ENCODE measurements around the gene TTYH3.

Gene TTYH3

GRCh38 chr7:2651336-2651735, 19.6 kb downstream of the TTYH3 start:
- H3K27ac Mint-ChIP-seq: no peak overlapping the region
- no peaks in the 10 kb centered on the region for H3K9me3 Mint-ChIP-seq
- H3K36me3 Mint-ChIP-seq: no peaks in the 10 kb centered on the region
- DNase-seq: no peak
- no peaks in the 10 kb centered on the region for H3K4me1 Mint-ChIP-seq
- CTCF ChIA-PET: interaction anchor here (1.2 kb wide), 1 partner anchor 58 kb away, joined by 4 read pairs; no protein-coding TSS in a partner anchor
- H3K27me3 Mint-ChIP-seq: no peaks in the 10 kb centered on the region
- no peak overlapping the region for H3K4me3 Mint-ChIP-seq

- CTCF ChIA-PET: no interaction called here
- H3K4me1 Mint-ChIP-seq: no peaks in the 10 kb centered on the region
- DNase-seq: no peak
- no peak overlapping the region for H3K4me3 Mint-ChIP-seq
- no peaks in the 10 kb centered on the region for H3K27me3 Mint-ChIP-seq
- H3K9me3 Mint-ChIP-seq: no peaks in the 10 kb centered on the region
- H3K27ac Mint-ChIP-seq: no peak overlapping the region
- H3K36me3 Mint-ChIP-seq: no peaks in the 10 kb centered on the region
Measured at GRCh38 chr7:2651847-2652735, 20.3 kb downstream of the TTYH3 start.

GRCh38 chr7:2652736-2653060, 20.9 kb downstream of the TTYH3 start:
- CTCF ChIA-PET: interaction anchor here (1.0 kb wide), 1 partner anchor 201 kb away, joined by 4 read pairs; no protein-coding TSS in a partner anchor

GRCh38 chr7:2654059-2654458, 22.3 kb downstream of the TTYH3 start:
- no peak overlapping the region for H3K4me3 Mint-ChIP-seq
- H3K36me3 Mint-ChIP-seq: no peaks in the 10 kb centered on the region
- no peaks in the 10 kb centered on the region for H3K9me3 Mint-ChIP-seq
- H3K4me1 Mint-ChIP-seq: no peaks in the 10 kb centered on the region
- CTCF ChIA-PET: interaction anchor here (0.8 to 1.7 kb wide), 3 partner anchors 17 to 45 kb away, joined by 3 to 6 read pairs (median 3); no protein-coding TSS in a partner anchor
- DNase-seq: no peak
- H3K27me3 Mint-ChIP-seq: no peaks in the 10 kb centered on the region
- no peak overlapping the region for H3K27ac Mint-ChIP-seq

More at GRCh38 chr7:2652736-2653060, 20.9 kb downstream of the TTYH3 start:
- DNase-seq: no peak
- Mint-ChIP-seq H3K4me1 (no peaks in the 10 kb centered on the region), H3K27me3 (no peaks in the 10 kb centered on the region), H3K4me3 (no peak overlapping the region), H3K36me3 (no peaks in the 10 kb centered on the region), H3K27ac (no peak overlapping the region), H3K9me3 (no peaks in the 10 kb centered on the region)

- DNase-seq: no peak
- Mint-ChIP-seq H3K27ac (no peak overlapping the region), H3K9me3 (no peaks in the 10 kb centered on the region), H3K4me3 (no peak overlapping the region), H3K27me3 (no peaks in the 10 kb centered on the region), H3K36me3 (no peaks in the 10 kb centered on the region), H3K4me1 (no peaks in the 10 kb centered on the region)
- CTCF ChIA-PET: interaction anchor here (2.6 kb wide), 1 partner anchor 54 kb away, joined by 7 read pairs; no protein-coding TSS in a partner anchor
Measured at GRCh38 chr7:2655870-2656614, 24.3 kb downstream of the TTYH3 start.

GRCh38 chr7:2657208-2657607, 25.4 kb downstream of the TTYH3 start:
- H3K4me3 Mint-ChIP-seq: no peak overlapping the region
- no peak for DNase-seq
- H3K9me3 Mint-ChIP-seq: no peaks in the 10 kb centered on the region
- no peak overlapping the region for H3K27ac Mint-ChIP-seq
- H3K27me3 Mint-ChIP-seq: no peaks in the 10 kb centered on the region
- H3K36me3 Mint-ChIP-seq: no peaks in the 10 kb centered on the region
- CTCF ChIA-PET: interaction anchor here (2.6 kb wide), 1 partner anchor 52 kb away, joined by 7 read pairs; no protein-coding TSS in a partner anchor
- H3K4me1 Mint-ChIP-seq: no peaks in the 10 kb centered on the region

GRCh38 chr7:2657920-2658671, 26.3 kb downstream of the TTYH3 start:
- Mint-ChIP-seq H3K27ac (no peak overlapping the region), H3K27me3 (no peaks in the 10 kb centered on the region), H3K9me3 (no peaks in the 10 kb centered on the region), H3K4me1 (no peaks in the 10 kb centered on the region), H3K36me3 (no peaks in the 10 kb centered on the region), H3K4me3 (no peak overlapping the region)
- CTCF ChIA-PET: interaction anchor here (1.2 to 2.6 kb wide), 2 partner anchors 13 to 52 kb away, joined by 3 to 7 read pairs; no protein-coding TSS in a partner anchor
- DNase-seq: no peak

- Mint-ChIP-seq H3K27me3 (no peaks in the 10 kb centered on the region), H3K27ac (no peak overlapping the region), H3K4me1 (no peaks in the 10 kb centered on the region), H3K36me3 (no peaks in the 10 kb centered on the region), H3K4me3 (no peak overlapping the region), H3K9me3 (no peaks in the 10 kb centered on the region)
- DNase-seq: no peak
- CTCF ChIA-PET: interaction anchor here (1.2 to 1.5 kb wide), 2 partner anchors 12 to 51 kb away, joined by 3 to 4 read pairs; no protein-coding TSS in a partner anchor
Measured at GRCh38 chr7:2658941-2659340, 27.2 kb downstream of the TTYH3 start.

GRCh38 chr7:2659556-2660358, 28.0 kb downstream of the TTYH3 start:
- no peak for DNase-seq
- H3K36me3 Mint-ChIP-seq: no peaks in the 10 kb centered on the region
- CTCF ChIA-PET: interaction anchor here (0.8 to 1.5 kb wide), 2 partner anchors 50 to 195 kb away, joined by 3 to 4 read pairs; no protein-coding TSS in a partner anchor
- H3K4me3 Mint-ChIP-seq: no peak overlapping the region
- H3K27ac Mint-ChIP-seq: no peak overlapping the region
- no peaks in the 10 kb centered on the region for H3K4me1 Mint-ChIP-seq
- no peaks in the 10 kb centered on the region for H3K9me3 Mint-ChIP-seq
- no peaks in the 10 kb centered on the region for H3K27me3 Mint-ChIP-seq

- Mint-ChIP-seq H3K4me1 (peaks cover 2% of the 10 kb centered on the region), H3K27me3 (peaks cover 2% of the 10 kb centered on the region), H3K4me3 (no peak overlapping the region), H3K9me3 (no peaks in the 10 kb centered on the region), H3K36me3 (no peaks in the 10 kb centered on the region), H3K27ac (no peak overlapping the region)
- no peak for DNase-seq
- CTCF ChIA-PET: interaction anchor here (0.8 kb wide), 1 partner anchor 196 kb away, joined by 3 read pairs; no protein-coding TSS in a partner anchor
Measured at GRCh38 chr7:2660359-2661095, 28.7 kb downstream of the TTYH3 start.

GRCh38 chr7:2661096-2661449, 29.3 kb downstream of the TTYH3 start:
- H3K4me1 Mint-ChIP-seq: peaks cover 2% of the 10 kb centered on the region
- no peak for DNase-seq
- H3K27ac Mint-ChIP-seq: no peak overlapping the region
- H3K9me3 Mint-ChIP-seq: no peaks in the 10 kb centered on the region
- no peak overlapping the region for H3K4me3 Mint-ChIP-seq
- CTCF ChIA-PET: no interaction called here
- H3K36me3 Mint-ChIP-seq: no peaks in the 10 kb centered on the region
- peaks cover 6% of the 10 kb centered on the region for H3K27me3 Mint-ChIP-seq

GRCh38 chr7:2661602-2662272, 30.0 kb downstream of the TTYH3 start:
- Mint-ChIP-seq H3K4me1 (peaks cover 2% of the 10 kb centered on the region), H3K4me3 (no peak overlapping the region), H3K27me3 (peaks cover 10% of the 10 kb centered on the region), H3K9me3 (no peaks in the 10 kb centered on the region), H3K27ac (no peak overlapping the region), H3K36me3 (no peaks in the 10 kb centered on the region)
- no peak for DNase-seq
- CTCF ChIA-PET: no interaction called here

Data from activated naive CD4-positive, alpha-beta T cell treated with anti-CD3 and anti-CD28 coated beads, Interleukin-2, amount 10 ng/mL, durations not matched to agents 7 days and 5 days (primary cell).